GM21367 (cell line): ENCODE measurements around the gene KNTC1.
"Not testable (repeated sequence)": the region's sequence is repeated elsewhere in the genome, so short reads cannot be mapped to it uniquely, and the experiment has no call there.

Experiments
- ATAC-seq: cut with Tn5 transposase; IDR thresholded peaks from one replicate; pipeline ENCODE4 v1.9.1; 2021; ENCODE audit not compliant: unreplicated experiment

Gene KNTC1, protein sequence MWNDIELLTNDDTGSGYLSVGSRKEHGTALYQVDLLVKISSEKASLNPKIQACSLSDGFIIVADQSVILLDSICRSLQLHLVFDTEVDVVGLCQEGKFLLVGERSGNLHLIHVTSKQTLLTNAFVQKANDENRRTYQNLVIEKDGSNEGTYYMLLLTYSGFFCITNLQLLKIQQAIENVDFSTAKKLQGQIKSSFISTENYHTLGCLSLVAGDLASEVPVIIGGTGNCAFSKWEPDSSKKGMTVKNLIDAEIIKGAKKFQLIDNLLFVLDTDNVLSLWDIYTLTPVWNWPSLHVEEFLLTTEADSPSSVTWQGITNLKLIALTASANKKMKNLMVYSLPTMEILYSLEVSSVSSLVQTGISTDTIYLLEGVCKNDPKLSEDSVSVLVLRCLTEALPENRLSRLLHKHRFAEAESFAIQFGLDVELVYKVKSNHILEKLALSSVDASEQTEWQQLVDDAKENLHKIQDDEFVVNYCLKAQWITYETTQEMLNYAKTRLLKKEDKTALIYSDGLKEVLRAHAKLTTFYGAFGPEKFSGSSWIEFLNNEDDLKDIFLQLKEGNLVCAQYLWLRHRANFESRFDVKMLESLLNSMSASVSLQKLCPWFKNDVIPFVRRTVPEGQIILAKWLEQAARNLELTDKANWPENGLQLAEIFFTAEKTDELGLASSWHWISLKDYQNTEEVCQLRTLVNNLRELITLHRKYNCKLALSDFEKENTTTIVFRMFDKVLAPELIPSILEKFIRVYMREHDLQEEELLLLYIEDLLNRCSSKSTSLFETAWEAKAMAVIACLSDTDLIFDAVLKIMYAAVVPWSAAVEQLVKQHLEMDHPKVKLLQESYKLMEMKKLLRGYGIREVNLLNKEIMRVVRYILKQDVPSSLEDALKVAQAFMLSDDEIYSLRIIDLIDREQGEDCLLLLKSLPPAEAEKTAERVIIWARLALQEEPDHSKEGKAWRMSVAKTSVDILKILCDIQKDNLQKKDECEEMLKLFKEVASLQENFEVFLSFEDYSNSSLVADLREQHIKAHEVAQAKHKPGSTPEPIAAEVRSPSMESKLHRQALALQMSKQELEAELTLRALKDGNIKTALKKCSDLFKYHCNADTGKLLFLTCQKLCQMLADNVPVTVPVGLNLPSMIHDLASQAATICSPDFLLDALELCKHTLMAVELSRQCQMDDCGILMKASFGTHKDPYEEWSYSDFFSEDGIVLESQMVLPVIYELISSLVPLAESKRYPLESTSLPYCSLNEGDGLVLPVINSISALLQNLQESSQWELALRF (N-terminal part only)

DNA sequence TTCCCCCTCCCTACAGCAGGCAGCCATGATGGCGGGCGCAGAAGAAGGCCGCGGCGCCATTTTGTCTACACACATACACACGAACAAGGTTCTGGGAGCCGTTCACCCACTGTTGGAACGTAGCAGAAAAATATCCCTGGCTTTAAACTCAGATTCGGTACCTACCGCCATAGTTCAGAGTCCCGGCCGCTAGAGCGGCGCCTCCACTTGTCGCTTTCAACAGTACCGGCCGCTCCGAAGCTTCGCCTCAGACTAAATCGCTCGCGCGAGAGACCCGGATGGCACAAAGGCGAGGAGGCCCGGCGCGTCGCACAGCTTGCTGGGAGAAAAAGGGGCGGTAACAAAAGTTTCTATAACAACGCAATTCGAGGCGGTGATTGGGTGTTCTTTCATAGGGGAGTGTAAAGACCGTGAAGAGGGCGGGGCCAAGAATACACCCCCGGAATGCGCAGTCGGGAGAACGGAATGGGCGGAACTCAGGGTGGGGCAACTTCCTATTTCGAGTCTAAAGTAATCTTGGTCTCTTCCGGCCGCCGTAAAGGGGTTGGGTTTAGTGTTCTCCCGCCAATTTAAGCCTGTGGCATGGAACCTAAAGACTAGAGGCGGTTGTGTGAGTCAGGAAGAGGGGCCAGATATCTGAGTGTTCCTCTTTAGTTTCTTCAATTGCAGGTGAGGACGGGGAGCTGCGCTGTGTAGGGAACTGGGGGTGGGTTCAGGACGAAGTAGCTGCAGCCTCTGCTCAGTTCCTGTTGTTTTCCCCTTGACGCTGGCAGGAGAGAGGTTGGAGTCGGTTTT is at the start of gene KNTC1, which contains the start of gene RSRC2:
Gene KNTC1 (plus strand): TSS at position 567 of the 795 bp plus-strand sequence. CDS start 2,815 bp downstream, outside the sequence.
Gene RSRC2 (minus strand): TSS at position 254 of the 795 bp plus-strand sequence. CDS start 83 bp downstream, at position 171.
- peak; percentile 83 for ATAC-seq

DNA sequence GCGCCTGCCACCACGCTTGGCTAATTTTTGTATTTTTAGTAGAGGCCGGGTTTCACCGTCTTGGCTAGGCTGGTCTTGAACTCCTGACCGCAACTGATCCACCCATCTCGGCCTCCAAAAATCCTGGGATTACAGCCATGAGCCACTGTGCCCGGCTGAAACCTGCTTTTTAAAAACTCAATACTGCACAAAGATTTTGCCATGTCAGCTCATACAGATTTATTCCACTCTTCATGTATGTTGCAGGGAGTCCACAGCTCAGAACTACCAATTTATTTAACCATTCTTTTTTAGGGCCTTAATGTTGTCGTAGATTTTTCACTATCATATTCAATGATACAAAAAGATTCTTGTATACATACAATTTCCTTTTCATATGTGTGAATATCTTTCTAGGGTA is 46.3 kb upstream of the KNTC1 start:
- ATAC-seq, result no peak

DNA sequence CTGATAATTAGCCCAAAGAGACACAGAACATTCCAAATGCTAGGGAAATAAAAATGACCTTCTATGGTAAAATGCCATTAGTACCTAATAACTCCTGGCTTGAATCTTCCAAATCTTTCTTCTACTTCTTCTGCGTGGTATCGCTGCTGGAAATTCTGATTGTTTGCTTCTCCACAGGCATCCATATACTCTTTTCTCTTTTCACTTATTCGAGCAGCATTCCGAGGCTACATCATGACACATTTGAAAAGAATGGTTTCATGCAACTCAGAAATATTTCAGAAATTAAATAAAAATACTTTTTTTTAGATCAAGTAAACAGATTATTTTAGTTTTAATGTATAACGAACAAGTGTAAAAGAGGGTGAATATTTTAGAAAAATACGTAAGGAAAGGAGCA is 45.2 kb upstream of the KNTC1 start:
- no peak for ATAC-seq

GRCh38 chr12:122483969-122484368 is 43.1 kb upstream of the KNTC1 start:
- ATAC-seq, result no peak

GRCh38 chr12:122484385-122484784 is 42.7 kb upstream of the KNTC1 start:
- not testable (repeated sequence) for ATAC-seq

- not testable (repeated sequence) for ATAC-seq
Measured at GRCh38 chr12:122486360-122486759, 40.7 kb upstream of the KNTC1 start.

- ATAC-seq, result no peak
Measured at GRCh38 chr12:122486805-122487426, 40.1 kb upstream of the KNTC1 start.

DNA sequence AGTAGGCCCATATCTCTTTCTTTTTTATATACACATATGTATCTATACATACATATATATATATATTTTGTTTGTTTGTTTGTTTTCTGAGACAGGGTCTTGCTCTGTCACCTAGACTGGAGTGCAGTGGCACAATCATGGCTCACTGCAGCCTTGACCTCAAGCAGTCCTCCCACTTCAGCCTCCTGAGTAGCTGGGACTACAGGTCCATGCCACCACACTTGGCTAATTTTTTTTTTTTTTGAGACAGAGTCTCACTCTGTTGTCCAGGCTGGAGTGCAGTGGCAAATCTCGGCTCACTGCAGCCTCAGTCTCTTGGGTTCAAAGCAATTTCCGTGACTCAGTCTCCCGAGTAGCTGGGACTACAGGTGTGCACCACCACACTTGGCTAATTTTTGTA is 39.2 kb upstream of the KNTC1 start:
- ATAC-seq, result not testable (repeated sequence)

GRCh38 chr12:122489038-122489437 is 38.0 kb upstream of the KNTC1 start:
- no peak for ATAC-seq

GRCh38 chr12:122491991-122492390 is 35.1 kb upstream of the KNTC1 start:
- no peak for ATAC-seq

DNA sequence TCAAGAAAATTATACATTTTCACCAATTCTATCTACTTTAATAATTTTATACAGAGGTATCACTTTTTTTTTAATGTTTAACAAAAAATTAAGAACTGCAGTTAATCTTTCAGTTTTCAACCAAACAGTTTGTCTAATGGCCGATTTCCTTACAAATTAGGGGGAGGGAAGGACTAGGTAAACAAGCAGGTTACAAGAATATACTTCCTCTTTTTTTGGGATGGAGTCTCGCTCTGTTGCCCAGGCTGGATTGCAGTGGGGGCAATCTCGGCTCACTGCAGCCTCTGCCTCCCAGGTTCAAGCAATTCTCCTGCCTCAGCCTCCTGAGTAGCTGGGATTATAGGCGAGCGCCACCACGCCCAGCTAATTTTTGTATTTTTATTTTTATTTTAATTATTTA is 33.8 kb upstream of the KNTC1 start:
- ATAC-seq, result not testable (repeated sequence)

- no peak for ATAC-seq
Measured at GRCh38 chr12:122495258-122495657, 31.8 kb upstream of the KNTC1 start.

DNA sequence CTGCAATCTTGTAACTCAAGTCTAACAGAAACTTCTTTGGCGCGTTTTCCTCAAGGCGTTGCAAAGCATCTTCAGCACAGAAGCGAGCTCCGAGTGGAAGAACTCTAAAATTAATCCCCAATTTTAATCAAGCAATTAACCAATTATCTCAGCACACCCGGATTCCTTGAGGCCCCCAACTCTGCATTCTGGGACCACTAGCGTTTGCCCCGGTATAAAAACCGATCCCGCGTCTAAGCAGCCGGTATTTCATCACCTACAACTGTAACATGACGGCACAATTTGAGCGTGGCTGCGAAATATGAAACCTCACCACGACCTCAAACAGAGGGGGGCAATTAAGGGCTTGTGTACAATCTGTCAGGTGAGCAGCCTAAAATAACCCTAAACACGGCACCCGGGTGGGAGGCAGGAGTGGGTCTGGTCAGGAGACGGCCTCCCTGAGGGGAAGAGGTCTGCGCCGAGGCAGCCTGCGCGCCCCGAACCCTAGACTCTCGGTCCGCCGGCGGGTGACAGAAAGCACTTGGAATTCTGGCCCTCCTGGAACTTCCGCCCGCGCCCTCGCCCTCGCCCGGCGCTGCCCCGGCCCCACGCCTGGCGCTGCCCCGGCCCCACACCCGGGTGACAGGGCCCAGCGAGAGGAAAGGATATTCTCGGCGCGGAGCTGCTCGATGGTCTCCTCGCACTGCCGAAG is 26.9 kb upstream of the KNTC1 start:
- peak; percentile 17 for ATAC-seq

DNA sequence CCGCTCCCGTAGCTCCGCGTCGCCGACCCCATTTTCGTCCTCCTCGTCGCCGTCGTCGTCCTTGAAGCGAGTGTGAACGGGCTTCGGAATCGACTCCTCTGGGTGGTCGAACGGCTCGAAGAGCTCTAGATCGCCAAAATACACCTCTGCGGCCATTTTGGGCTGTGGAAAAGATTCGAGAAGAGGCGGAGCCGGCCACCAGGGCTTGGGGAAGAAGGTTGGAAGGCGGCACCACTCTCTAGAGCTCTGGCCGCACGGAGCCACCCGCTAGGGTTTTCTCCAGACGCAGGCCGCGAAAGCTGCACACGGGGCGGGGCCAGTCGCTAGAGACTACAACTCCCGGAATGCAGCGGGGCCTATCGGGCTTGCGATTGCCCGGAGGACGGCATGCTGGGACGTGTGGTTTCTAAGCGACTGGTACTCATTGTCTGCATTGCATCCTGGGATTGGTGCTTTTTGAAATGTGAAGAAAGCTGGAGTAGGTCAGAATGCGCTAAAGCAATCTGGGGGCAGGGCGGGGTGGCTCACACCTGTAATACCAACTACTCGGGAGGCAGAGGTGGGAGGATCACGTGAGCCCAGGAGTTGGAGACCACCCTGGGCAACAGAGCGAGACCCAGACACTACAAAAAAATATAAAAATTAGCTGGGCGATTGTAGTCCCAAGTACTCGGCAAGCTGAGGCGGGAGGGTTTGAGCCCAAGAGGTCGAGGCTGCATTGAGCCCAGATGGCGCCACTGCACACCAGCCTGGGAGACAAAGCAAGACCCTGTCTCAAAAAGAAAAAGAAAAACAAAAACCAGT is 26.2 kb upstream of the KNTC1 start, which contains the start of gene ZCCHC8:
Gene ZCCHC8 (minus strand): TSS at position 248 of the 804 bp plus-strand sequence. CDS start 92 bp downstream, at position 156.
- ATAC-seq, result peak; percentile 91

GRCh38 chr12:122501489-122501989 is 25.5 kb upstream of the KNTC1 start:
- no peak for ATAC-seq

GRCh38 chr12:122503147-122503751 is 23.8 kb upstream of the KNTC1 start:
- ATAC-seq, result no peak

DNA sequence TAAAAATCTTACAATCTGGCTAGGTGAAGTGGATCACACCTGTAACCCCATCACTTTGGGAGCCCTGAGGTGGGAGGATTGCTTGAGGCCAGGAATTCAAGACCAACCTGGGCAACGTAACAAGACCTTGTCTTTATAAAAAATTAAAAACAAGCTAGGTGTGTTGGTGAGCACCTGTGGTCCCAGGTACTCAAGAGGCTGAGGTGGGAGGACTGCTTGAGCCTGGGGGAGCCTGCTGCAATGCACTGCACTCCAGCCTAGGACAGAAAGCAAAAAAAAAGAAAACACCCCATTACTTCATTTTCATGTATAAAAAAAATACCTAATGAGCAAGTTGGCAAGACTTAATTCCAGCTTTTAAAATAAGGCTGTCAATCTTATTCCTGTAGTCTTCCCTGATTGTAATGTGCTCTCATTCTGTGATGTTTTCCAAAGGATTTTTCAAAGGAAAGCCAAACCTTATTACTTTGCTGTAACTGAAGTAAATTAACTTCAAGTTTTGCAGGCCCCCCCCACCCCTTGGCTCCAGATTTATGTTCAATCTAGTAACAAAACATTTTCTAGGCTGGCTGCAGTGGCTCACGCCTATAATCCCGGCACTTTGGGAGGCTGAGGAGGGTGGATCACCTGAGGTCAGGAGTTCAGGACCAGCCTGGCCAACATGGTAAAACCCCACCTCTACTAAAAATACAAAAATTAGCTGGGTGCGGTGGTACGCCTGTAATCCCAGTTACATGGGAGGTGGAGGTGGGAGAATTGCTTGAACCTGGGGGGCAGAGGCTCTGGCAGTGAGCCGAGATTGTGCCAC is 23.1 kb upstream of the KNTC1 start:
- no peak for ATAC-seq
